Activated naive CD4-positive, alpha-beta T cell treated with anti-CD3 and anti-CD28 coated beads, Interleukin-2, amount 50 U/mL, for 72 hours (primary cell): ENCODE data around the gene SESN2. TPM values are rescaled to one million over a fixed set of nuclear protein-coding genes. Genes with fewer than 3 reads are reported as not detected.

ENCODE experiments used
- ATAC-seq, 2 donors: fragments of 150-1000 bp; cut with Tn5 transposase; 2 replicates each; pipeline ENCODE4 v1.10.0; 2021; ENCODE audit warnings: mild to moderate bottlenecking in 2 of 2, moderate library complexity in 2 of 2
- DNase-seq, 2 donors: peaks; one replicate each; pipeline ENCODE4 v3.0.0; 2021 to 2022; ENCODE audit warnings: low spot score in 2 of 2
- H3K27ac Mint-ChIP-seq, 2 donors: one replicate each; pipeline ENCODE4 v1.8.0; 2022; ENCODE audit warnings: mild to moderate bottlenecking in 2 of 2, mixed read lengths in 2 of 2
- H3K36me3 Mint-ChIP-seq, 2 donors: one replicate each; pipeline ENCODE4 v1.8.0; 2022; ENCODE audit warnings: mixed read lengths in 2 of 2
- H3K9me3 Mint-ChIP-seq, 2 donors: one replicate each; pipeline ENCODE4 v1.8.0; 2022; ENCODE audit warnings: mixed read lengths in 2 of 2
- total RNA-seq, 2 donors: library from RNA; stranded (reverse); gene quantifications; one replicate each; pipeline ENCODE4 v1.2.3, GENCODE V29; 2022

Gene SESN2
- total RNA-seq, 2 donors from 2014 or later = 16.7 to 38.7 TPM

DNA sequence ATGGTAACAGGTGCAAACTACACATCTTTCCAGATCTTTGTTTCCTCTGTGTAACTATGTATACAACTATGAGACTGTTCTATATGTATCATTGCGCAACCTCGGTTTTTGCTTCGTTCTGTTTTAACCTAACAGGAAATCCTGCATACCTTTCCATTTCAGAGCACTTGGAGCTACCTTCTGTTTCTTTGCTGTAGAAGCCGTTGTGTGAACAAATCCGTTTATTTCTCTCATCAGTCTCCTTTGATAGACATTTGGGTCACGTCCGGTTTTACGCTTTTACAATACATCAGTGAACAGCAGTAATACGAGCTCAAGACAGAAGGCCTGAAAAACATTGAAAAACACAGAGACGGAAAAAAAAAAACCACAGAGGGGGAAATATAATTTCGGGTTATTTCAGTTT is 12.9 kb upstream of the SESN2 start:
- ATAC-seq = peak; percentile 2 to 43

DNA sequence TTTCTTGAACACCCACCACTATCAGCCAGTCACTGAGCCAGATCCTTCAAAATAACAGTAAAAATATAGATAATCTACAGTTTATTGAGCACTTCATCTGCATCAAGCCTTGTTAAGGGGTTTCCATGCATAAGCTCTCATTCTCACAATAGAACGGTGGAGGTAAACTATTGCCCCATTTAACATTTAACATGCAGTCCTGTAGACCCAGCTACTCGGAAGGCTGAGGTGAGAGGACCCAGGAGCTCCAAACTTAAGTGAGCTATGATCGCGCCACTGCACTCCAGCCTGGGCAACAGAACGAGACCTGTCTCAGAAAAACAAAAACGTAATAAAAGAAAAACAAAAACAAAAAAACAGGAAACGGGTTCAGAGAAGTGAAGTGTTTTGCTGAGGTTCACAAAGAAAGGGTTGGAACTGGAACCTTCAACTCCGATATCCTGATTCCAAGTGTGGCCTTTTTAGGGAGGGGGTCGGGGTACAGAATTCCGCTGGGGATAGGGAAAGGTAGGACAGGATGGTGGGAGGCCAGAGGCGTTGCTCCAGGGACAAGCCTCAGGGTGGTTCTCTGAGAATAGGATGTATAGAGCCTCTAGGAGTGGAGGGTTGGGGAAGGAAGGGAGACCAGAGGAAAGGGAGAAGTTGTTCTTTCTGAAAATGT is 11.6 kb upstream of the SESN2 start:
- peak overlapping the region; percentile 95 to 97 for H3K27ac Mint-ChIP-seq

More for the DNA sequence above, 12.9 kb upstream of the SESN2 start:
- Mint-ChIP-seq H3K27ac (peak overlapping the region; percentile 95 to 97), H3K36me3 (peaks cover 0 to 6% of the 10 kb centered on the region in 2 donors), H3K9me3 (no peaks in the 10 kb centered on the region)
- DNase-seq = peak in 1 of 2 donors; percentile 29

DNA sequence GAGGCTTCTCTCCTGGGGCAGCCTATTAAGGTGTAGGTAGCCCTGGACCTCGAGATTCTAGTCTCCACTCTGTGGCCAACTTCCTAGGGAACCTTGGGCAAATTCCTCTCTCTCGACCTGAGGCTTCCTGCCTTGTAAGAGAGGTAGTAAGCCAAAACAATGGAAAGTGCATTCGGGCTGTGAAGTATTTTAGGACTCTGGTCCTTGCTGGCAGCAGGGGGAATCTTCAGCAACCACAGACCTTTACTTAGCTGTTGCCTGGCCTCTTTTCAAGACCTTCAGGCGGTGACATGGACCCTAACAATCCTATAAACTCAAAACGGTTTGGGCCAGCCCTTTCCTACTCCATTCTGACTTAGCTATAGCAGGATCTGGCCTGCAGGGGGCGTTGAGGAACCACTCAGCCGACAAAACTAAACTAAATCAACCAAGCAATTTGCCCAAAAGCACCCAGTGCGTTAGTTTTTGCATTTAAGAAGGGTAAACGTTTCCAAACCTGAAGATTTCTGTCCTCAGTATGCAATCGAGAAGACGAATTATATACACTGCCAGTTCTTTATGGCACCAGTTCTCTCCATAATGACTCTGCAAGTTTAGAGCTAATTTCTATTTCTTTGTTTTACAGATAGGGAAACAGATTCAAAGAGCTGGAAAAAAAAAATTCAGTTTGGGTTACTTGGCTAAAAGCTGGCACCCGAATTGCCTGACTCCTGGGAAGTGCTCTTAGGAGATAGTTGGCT is 10.9 kb upstream of the SESN2 start:
- Mint-ChIP-seq H3K27ac (peak overlapping the region; percentile 95 to 97), H3K9me3 (no peaks in the 10 kb centered on the region), H3K36me3 (peaks cover 0 to 6% of the 10 kb centered on the region in 2 donors)
- ATAC-seq (peak; percentile 33 to 43), DNase-seq (peak; percentile 78 to 83)

More for the DNA sequence above, 11.6 kb upstream of the SESN2 start:
- DNase-seq = no peak
- no peak for ATAC-seq
- peaks cover 0 to 6% of the 10 kb centered on the region in 2 donors for H3K36me3 Mint-ChIP-seq
- no peaks in the 10 kb centered on the region for H3K9me3 Mint-ChIP-seq

GRCh38 chr1:28249013-28249865 is 10.1 kb upstream of the SESN2 start:
- Mint-ChIP-seq H3K27ac (peak overlapping the region; percentile 77 to 97), H3K36me3 (peaks cover 0 to 6% of the 10 kb centered on the region in 2 donors), H3K9me3 (no peaks in the 10 kb centered on the region)
- ATAC-seq (peak; percentile 23 to 32), DNase-seq (peak in 1 of 2 donors; percentile 26)

GRCh38 chr1:28249866-28250295 is 9.4 kb upstream of the SESN2 start:
- no peak for DNase-seq
- Mint-ChIP-seq H3K9me3 (no peaks in the 10 kb centered on the region), H3K27ac (peak overlapping the region; percentile 77 to 97), H3K36me3 (peaks cover 0 to 6% of the 10 kb centered on the region in 2 donors)
- ATAC-seq = no peak

DNA sequence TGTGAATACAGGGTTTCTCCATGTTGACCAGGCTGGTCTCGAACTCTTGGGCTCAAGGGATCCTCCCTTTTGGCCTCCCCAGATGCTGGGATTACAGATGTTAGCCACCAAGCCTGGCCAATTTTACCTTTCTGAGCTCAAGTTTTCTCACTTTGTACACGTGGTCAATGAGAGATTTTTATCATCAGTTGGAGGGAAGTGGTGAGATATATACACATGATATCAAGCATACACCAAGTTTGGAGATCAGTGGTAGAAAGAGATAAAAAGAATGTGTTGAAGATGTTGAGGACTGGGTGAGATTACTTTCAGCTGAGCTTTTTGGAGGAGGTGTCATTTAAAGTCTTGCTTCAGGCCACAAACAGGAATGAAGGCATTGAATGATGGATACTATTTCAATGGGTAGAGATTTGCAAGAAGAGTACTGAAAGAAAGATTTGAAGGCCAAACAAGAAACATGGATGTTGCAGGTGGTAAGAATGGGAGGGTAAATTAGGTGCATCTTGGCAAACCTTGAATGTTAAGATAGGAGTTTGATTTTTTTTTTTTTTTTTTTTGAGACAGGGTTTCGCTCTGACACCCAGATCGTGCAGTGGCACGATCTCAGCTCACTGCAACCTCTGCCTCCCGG is 3.0 kb upstream of the SESN2 start:
- Mint-ChIP-seq H3K9me3 (peaks cover 3 to 4% of the 10 kb centered on the region in 2 donors), H3K27ac (peak overlapping the region; percentile 58 to 99), H3K36me3 (peaks cover 7 to 13% of the 10 kb centered on the region in 2 donors)
- DNase-seq = no peak
- no peak for ATAC-seq

DNA sequence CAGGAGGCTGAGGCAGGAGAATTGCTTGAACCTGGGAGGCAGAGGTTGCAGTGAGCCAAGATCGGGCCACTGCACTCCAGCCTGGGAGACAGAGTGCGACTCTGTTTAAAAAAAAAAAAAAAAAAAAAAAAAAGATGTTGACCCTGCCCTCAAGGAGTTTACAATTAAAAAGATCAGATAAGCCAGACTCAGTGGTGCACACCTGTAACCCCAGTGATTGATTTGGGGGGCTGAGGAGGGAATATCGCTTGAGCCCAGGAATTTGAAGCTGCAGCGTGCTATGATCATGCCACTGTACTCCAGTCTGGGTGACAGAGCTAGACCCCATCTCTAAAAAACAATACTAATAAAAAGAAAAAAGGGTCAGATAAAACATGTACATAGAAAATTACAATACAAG is 1.6 kb upstream of the SESN2 start:
- ATAC-seq (no peak), DNase-seq (no peak)
- peaks cover 8 to 15% of the 10 kb centered on the region in 2 donors for H3K36me3 Mint-ChIP-seq
- H3K9me3 Mint-ChIP-seq = peaks cover 3 to 4% of the 10 kb centered on the region in 2 donors
- peak overlapping the region; percentile 98 to 99 for H3K27ac Mint-ChIP-seq

- ATAC-seq (peak in 1 of 2 donors; percentile 46), DNase-seq (no peak)
- Mint-ChIP-seq H3K27ac (peak overlapping the region; percentile 98 to 99), H3K36me3 (peaks cover 8 to 15% of the 10 kb centered on the region in 2 donors), H3K9me3 (peaks cover 3 to 4% of the 10 kb centered on the region in 2 donors)
Observed at GRCh38 chr1:28258628-28259251, 578 bp upstream of the SESN2 start.

DNA sequence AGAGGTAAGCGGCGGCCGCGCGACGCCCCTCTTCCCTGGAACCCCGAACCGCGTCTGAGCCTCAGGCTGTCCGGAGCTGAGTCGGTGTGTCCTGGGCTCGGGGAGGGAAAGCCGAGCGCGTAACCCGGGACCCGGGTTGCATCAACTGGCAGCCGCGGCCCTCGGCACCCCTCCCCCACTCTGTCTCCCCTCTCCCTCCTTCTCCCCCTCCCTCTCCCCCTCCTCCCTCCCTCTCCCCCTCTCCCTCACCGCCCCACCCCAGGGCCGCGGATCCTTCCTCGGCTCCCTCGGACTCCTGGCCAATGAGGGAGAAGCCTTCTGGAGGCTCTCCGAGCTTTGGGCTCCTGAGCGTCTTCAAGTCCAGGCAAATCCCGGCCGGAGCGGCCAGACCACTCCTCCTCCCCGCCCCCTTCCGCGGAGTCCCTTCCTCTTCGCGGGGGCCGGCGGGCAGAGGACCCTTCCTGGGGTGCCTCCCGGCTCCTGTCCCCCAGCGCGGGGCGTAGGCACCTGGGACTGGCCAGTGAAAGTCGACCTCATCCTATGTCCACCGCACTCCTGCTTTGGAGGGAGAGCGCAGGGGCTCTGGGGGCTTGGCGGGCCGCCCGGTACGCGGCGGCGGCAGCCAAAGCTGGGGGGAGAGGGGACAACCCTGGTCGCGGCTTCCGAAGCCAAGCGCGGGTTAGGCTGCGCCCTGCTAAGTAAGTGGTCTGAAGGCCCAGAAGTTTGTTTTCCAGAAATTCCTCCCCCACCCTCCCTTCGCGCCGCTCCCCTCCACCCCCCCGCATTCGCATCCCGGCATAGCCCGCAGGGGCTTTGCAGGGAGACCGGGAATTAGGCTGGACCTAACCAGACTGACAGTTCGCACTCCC is 850 bp downstream of the SESN2 start:
- peaks cover 8 to 15% of the 10 kb centered on the region in 2 donors for H3K36me3 Mint-ChIP-seq
- H3K27ac Mint-ChIP-seq = peak overlapping the region in 1 of 2 donors; percentile 99
- peaks cover 3 to 4% of the 10 kb centered on the region in 2 donors for H3K9me3 Mint-ChIP-seq
- peak; percentile 39 to 65 for DNase-seq
- no peak for ATAC-seq

- Mint-ChIP-seq H3K9me3 (peaks cover 3 to 4% of the 10 kb centered on the region in 2 donors), H3K27ac (peak overlapping the region in 1 of 2 donors; percentile 51), H3K36me3 (peaks cover 8 to 15% of the 10 kb centered on the region in 2 donors)
- no peak for ATAC-seq
- DNase-seq = no peak
Observed at GRCh38 chr1:28260803-28261174, 1.5 kb downstream of the SESN2 start.

DNA sequence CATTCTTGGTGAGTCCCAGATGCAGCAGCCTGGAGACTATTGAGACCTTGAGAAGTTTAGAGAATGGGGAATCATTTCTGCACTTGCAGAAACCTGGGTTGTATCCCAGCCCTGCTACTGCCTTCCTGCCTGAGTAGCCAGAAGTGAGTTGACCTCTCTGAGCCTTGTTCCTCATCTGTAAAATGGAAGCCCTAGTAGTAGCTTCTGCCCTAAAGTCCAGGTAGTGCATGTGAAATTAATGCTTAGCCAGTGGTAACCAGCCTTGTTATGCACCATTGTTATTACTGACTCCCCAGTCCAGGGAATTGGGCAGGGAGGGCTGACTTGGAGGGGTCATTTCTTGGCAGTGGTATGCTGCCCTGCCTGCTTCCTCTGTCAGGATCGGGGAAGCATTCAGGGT is 5.6 kb downstream of the SESN2 start:
- Mint-ChIP-seq H3K9me3 (no peaks in the 10 kb centered on the region), H3K27ac (no peak overlapping the region), H3K36me3 (peaks cover 8 to 9% of the 10 kb centered on the region in 2 donors)
- ATAC-seq = no peak
- no peak for DNase-seq

GRCh38 chr1:28265577-28265976 is 6.3 kb downstream of the SESN2 start:
- Mint-ChIP-seq H3K9me3 (no peaks in the 10 kb centered on the region), H3K27ac (no peak overlapping the region), H3K36me3 (peaks cover 8 to 9% of the 10 kb centered on the region in 2 donors)
- DNase-seq (no peak), ATAC-seq (no peak)

- DNase-seq (no peak), ATAC-seq (no peak)
- Mint-ChIP-seq H3K9me3 (no peaks in the 10 kb centered on the region), H3K36me3 (no peaks in the 10 kb centered on the region), H3K27ac (no peak overlapping the region)
Observed at GRCh38 chr1:28266920-28267322, 7.6 kb downstream of the SESN2 start.

- DNase-seq (no peak), ATAC-seq (no peak)
- Mint-ChIP-seq H3K27ac (peak overlapping the region in 1 of 2 donors; percentile 62), H3K36me3 (no peaks in the 10 kb centered on the region), H3K9me3 (no peaks in the 10 kb centered on the region)
Observed at GRCh38 chr1:28267633-28268032, 8.3 kb downstream of the SESN2 start.

DNA sequence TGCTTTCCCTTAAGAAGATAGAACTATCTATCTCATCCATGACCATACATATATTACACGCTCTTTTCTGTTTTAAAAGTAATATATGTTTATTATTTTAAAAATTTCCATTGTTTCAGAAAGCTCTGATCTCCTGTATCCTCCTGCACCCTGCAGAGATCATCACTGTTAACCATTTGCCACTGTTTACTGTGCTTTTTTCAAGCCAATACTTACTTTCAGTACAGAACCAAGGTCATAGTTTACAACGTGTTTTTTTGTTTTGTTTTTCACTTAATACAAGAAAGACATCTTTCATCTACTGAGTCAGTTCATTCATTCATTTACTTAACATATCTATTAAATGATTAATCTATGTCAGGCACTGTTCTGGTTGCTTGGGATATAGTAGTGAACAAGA is 10.2 kb downstream of the SESN2 start:
- ATAC-seq = no peak
- peaks cover 0 to 12% of the 10 kb centered on the region in 2 donors for H3K36me3 Mint-ChIP-seq
- no peaks in the 10 kb centered on the region for H3K9me3 Mint-ChIP-seq
- no peak overlapping the region for H3K27ac Mint-ChIP-seq
- DNase-seq = no peak
